ENCODE data around the gene CEP112. TPM values are rescaled to one million over a fixed set of nuclear protein-coding genes. Genes with fewer than 3 reads are reported as not detected.

CEP112 gene
- polyA plus RNA-seq, 12 donors = 7.2 to 23.3 (median 18.0) TPM; not detected in 1

GRCh38 chr17:65988451-65988850 lies 203.5 kb downstream of the CEP112 start:
- DNase-seq = no peak

DNA sequence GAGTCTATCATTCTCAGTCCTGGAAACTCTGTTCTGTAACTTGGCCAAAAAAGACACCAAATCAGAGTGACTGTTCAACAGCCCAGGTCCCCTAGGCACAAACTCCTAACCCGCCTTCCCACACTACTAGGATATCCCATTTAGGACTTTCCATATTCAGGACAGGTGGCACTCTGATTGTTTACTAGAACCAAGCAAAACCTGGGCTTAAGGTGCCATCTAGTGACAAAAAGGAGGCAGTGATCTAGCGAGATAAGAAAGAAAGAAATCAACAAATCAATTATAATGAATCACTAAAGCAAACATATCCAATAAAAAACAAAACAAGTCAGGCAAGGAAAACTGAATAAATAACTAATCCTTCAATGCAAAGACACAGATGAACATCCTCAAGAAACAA lies 203.9 kb downstream of the CEP112 start:
- no peak for DNase-seq

DNA sequence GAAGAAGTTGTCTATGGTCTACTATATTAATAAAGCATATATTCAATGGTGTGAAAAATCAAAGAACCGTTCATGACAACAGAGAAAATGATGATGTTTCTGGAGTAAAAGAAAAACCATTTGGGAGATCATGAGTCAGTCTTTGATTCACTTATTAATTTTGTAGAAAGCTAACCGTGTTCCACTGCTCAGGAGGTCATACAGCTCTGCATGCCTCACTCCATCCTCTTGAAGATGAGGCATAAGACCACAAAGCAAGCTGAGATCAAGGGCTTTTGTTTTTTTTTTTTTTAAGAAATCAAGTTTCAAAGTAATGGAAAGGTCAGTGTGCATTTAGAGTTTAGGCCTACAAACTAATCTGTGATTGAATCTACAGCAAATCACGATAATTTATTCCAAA lies 206.4 kb downstream of the CEP112 start:
- DNase-seq = no peak

DNA sequence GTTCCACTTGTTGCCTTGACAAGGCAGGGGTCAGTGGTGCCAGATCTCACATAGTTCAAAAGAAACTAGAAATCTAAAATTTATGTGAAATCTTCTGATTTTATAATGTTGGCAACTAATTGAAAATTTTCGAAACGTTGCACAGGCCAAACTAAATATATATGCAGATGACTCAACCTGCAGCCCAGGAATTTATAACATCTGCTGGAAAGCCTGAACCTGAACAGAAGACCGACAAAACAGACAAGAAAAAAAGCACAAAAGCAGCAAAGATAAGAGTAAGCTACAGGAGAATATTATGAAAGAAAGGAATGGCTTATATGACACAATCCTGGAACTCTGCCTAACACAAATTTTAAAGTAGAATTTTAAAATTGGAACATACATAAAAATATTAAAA lies 207.6 kb downstream of the CEP112 start:
- no peak for DNase-seq

GRCh38 chr17:65978871-65979270 lies 213.1 kb downstream of the CEP112 start:
- DNase-seq = peak; percentile 45

DNA sequence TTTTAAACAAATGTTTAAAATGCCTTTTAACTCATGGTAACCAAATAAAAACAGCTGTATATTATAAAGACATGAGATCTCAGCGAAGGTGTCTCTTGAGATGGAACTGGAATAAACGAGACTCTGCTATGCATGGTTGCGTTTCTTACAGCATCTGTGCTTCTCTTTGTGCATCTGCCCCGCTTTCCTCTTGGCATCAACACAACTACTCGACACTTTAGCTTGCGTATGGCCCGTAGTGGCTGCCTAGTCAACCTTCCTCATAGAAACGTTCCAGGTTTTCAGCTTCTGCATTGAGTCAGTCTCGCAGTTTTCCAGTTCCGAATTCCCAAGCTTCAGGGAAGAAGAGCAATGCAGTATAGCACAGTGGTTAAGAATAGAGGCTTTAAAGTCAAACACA lies 214.9 kb downstream of the CEP112 start:
- DNase-seq = peak; percentile 80

- DNase-seq = no peak
These were observed 216.1 kb downstream of the CEP112 start for GRCh38 chr17:65975878-65976277.

GRCh38 chr17:65973237-65973636 lies 218.7 kb downstream of the CEP112 start:
- no peak for DNase-seq

GRCh38 chr17:65967372-65967771 lies 224.6 kb downstream of the CEP112 start:
- no peak for DNase-seq

DNA sequence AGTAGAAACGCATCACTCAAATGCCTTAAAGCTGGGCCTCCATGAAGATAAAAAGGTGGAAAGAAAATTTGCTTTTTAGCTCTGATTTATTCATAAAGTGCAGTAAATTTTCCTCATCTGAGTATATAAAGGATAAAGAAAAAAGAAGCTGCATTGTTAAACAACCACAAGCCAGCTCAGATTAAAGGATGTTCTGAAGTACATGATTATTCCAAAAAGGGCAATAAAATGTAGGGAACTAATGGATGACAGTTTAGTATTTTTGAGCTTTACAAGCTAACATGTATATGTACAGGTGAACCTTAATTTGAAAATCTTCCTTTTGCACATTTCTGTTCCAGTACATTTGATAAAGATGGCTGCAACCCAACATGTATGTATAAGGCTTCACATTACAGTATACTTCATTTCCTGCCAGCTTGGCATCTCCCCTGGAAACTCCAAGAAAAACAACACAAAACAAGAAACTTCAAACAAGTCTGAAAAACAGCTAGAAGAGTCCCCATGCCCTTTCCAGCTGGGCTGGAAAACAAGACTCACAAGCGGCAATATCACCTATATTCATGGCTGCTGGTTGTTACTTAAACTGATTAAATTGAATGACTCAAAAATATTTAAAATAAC lies 225.7 kb downstream of the CEP112 start:
- no peak for DNase-seq

- no peak for DNase-seq
These were observed 228.8 kb downstream of the CEP112 start for GRCh38 chr17:65963179-65963578.

GRCh38 chr17:65959630-65960029 lies 232.3 kb downstream of the CEP112 start:
- DNase-seq = no peak

DNA sequence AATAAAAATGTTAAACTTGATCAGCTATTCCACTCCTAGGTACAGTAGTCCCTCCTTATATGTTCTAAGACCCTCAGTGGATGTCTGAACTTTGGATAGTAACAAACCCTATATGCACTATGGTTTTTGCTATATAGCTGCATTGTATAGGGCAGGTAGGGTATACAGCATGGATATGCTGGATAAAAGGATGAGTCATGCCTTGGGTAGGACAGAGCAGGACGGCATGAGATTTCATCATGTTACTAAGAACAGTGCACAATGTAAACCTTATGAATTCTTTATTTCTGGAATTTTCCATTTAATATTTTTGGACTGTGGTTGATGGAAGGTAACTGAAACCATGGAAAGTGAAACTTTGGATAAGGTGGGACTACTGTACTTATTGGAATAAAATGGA lies 235.1 kb downstream of the CEP112 start:
- DNase-seq = no peak

- no peak for DNase-seq
These were observed 237.8 kb downstream of the CEP112 start for GRCh38 chr17:65954148-65954449.

GRCh38 chr17:65953316-65954147 lies 238.4 kb downstream of the CEP112 start:
- no peak for DNase-seq

DNA sequence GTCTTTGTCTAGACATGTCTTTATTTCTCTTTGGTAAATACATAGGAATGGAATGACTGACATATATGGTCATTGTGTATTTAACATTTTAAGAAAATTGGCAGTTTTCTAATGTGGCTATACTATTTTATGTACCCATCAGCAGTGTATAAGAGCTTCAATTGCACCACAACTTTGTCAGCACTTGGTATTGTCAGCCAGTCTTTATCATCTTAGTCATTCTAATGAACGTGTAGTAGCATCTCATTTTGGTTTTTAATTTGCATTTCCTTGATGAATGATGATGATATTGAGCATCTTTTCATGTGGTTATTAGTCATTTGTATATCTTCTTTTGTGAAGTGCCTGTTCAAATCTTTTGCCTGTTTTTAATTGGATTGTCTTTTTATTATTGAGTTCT lies 239.3 kb downstream of the CEP112 start:
- no peak for DNase-seq

DNA sequence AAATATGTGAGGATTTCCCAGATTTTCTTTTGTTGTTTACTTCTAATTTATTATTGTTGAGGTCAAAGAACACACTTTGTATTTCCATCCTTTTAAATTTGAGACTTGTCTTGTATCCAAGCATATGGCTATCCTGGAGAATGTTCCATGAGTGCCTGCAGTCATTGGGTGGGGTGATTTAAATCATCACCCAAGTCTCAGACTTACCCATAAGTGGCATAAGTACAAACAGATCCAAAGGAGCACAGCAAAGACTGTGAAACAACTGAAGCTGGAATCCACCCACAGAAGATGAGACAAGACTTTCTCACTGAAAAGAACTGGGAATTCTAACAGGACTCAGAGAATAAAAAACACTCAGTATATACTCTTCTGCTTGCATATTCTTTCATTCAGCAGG lies 239.9 kb downstream of the CEP112 start:
- DNase-seq = no peak

DNA sequence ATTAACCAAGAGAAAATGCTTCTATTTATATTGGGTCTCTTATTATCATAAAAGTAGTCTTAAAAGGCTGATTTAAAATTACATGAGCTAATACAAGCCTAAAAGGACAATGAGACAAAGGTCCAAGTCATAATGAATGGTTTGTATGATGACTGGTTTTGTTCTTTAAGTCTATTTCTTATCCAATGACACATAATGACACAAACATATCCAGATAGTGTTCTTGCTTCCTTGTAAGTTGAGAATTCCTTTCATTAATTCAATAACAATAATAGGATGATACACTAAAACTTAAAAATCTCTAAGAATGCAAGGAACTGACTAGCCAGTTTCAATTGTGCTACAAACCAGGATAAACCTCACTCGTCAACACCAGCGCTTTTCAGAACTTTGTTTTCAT lies 244.1 kb downstream of the CEP112 start:
- DNase-seq = no peak

DNA sequence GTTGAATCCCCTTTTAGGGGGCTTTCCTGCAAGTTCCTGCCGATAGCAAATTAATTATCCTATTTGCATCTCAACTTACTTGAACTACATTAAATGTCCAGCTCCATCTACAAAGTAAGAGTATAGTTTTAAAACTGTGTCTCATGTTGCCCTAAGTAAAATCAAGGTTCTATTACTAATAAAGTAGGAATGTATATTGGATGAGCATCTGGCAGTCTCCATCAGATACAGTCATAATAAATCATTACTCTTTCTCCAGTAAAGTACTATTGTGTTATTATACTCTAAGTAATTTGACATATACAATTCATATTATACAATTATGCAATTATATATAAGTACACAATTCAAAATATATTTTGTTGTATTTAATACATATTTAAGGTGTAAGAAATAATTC lies 249.3 kb downstream of the CEP112 start:
- no peak for DNase-seq

DNA sequence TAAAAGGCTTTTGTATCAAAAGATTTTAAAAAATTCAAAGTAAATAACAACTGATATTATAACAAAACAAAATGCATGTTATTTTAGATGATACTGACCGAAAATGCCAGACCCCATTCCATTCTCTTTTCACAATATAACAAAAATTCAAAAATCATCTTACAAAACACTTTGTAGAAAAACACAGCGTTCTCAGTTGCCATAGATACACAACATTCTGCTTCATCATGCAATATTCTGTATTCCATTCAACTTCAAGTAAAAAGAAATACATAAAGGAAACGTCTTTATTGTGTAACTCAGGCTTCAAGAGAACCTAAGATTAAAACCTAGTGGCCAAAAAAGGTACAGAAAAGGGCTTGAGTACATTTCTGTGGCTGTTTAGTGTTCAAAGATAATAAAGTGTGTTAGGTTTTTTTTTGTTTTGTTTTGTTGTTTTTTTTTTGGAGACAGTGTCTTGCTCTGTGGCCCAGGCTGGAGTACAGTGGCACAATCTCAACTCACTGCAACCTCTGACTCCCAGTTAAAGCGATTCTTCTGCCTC lies 250.5 kb downstream of the CEP112 start:
- no peak for DNase-seq

DNA sequence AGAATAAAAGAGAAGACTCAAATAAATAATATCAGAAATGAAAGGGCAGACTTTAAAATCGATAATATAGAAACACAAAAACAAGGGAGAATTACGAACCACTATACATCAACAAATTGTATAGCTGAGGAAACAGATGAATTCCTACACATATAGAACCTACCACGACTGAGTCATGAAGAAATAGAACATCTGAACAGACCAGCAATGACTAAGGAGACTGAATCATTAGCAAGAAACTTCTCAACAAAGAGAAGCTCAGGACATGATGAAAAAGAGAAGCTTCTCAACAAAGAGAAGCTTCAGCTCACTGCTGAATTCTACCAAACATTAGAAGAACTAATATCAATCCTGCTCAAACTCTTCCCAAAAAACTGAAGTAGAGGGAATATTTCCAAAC lies 255.9 kb downstream of the CEP112 start:
- DNase-seq = no peak

DNA sequence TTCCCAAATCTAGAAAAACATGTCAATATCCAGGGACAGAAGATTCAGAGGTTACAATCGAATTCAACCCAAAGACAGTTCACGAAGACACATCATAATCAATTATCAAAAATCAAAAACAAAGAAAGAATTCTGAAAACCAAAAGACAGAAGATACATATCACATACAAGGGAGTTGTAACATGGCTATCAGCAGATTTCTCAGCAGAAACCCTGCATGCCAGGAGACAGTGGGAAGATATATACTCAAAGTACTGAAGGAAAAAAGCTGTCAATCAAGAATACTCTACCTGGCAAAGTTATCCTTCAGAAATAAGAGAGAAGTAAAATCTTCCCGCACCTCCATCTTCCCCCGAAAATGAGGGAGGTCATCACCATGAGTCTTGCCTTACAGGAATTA lies 258.6 kb downstream of the CEP112 start:
- DNase-seq = no peak
